Activated T-cell treated with anti-CD3 and anti-CD28 coated beads, Interleukin-2, amount 50 U/mL, for 4 hours (primary cell): ENCODE data around the gene KLK15. TPM values are rescaled to one million over a fixed set of nuclear protein-coding genes. Genes with fewer than 3 reads are reported as not detected.

Source experiments
- ATAC-seq, 2 donors: fragments of 200-7000 bp; cut with Tn5 transposase; one replicate each; pipeline ENCODE4 v1.10.0; 2021
- DNase-seq: peaks from one replicate; pipeline ENCODE4 v3.0.0-alpha.2; 2020
- H3K27me3 Mint-ChIP-seq: one replicate; pipeline ENCODE4 v1.8.0; 2021; ENCODE audit warnings: low read depth, mixed read lengths
- H3K36me3 Mint-ChIP-seq: one replicate; pipeline ENCODE4 v1.8.0; 2022; ENCODE audit warnings: mixed read lengths; ENCODE audit not compliant: insufficient read depth
- H3K4me1 Mint-ChIP-seq: one replicate; pipeline ENCODE4 v1.8.0; 2021; ENCODE audit warnings: low read depth, mixed read lengths
- H3K4me3 Mint-ChIP-seq: one replicate; pipeline ENCODE4 v1.8.0; 2021; ENCODE audit warnings: mild to moderate bottlenecking, moderate library complexity, mixed read lengths
- H3K9me3 Mint-ChIP-seq: one replicate; pipeline ENCODE4 v1.8.0; 2021; ENCODE audit warnings: mixed read lengths
- total RNA-seq, 3 donors: library from RNA; stranded (reverse); gene quantifications; one replicate each; pipeline ENCODE4 v1.2.1, GENCODE V29; 2021

The KLK15 gene
- total RNA-seq, 3 donors from 2014 or later: not detected

GRCh38 chr19:50835785-50836542 lies 2.6 kb upstream of the KLK15 start:
- Mint-ChIP-seq H3K36me3 (no peaks in the 10 kb centered on the region), H3K4me3 (peak overlapping the region; percentile 79), H3K9me3 (no peaks in the 10 kb centered on the region), H3K27me3 (peaks cover 59% of the 10 kb centered on the region), H3K4me1 (peaks cover 9% of the 10 kb centered on the region)
- ATAC-seq (peak; percentile 91 to 93), DNase-seq (peak; percentile 55)

GRCh38 chr19:50835103-50835784 lies 1.9 kb upstream of the KLK15 start:
- peaks cover 60% of the 10 kb centered on the region for H3K27me3 Mint-ChIP-seq
- peaks cover 9% of the 10 kb centered on the region for H3K4me1 Mint-ChIP-seq
- ATAC-seq: peak in 1 of 2 donors; percentile 19

GRCh38 chr19:50833802-50834167 lies 411 bp upstream of the KLK15 start:
- ATAC-seq (no peak), DNase-seq (no peak)
- H3K27me3 Mint-ChIP-seq: peaks cover 59% of the 10 kb centered on the region
- H3K9me3 Mint-ChIP-seq: no peaks in the 10 kb centered on the region
- H3K4me3 Mint-ChIP-seq: no peak overlapping the region
- peaks cover 9% of the 10 kb centered on the region for H3K4me1 Mint-ChIP-seq
- no peaks in the 10 kb centered on the region for H3K36me3 Mint-ChIP-seq

More at GRCh38 chr19:50835103-50835784, 1.9 kb upstream of the KLK15 start:
- no peak for DNase-seq
- Mint-ChIP-seq H3K36me3 (no peaks in the 10 kb centered on the region), H3K4me3 (peak overlapping the region; percentile 79), H3K9me3 (no peaks in the 10 kb centered on the region)

GRCh38 chr19:50832666-50833065 lies 708 bp downstream of the KLK15 start:
- Mint-ChIP-seq H3K4me1 (peaks cover 9% of the 10 kb centered on the region), H3K36me3 (no peaks in the 10 kb centered on the region), H3K27me3 (peaks cover 58% of the 10 kb centered on the region), H3K4me3 (no peak overlapping the region), H3K9me3 (no peaks in the 10 kb centered on the region)
- ATAC-seq (no peak), DNase-seq (no peak)

- Mint-ChIP-seq H3K9me3 (no peaks in the 10 kb centered on the region), H3K4me3 (no peak overlapping the region), H3K27me3 (peaks cover 55% of the 10 kb centered on the region), H3K36me3 (no peaks in the 10 kb centered on the region), H3K4me1 (peaks cover 4% of the 10 kb centered on the region)
- no peak for DNase-seq
- ATAC-seq: no peak
Observed at GRCh38 chr19:50831026-50831396, 2.4 kb downstream of the KLK15 start.

- Mint-ChIP-seq H3K36me3 (no peaks in the 10 kb centered on the region), H3K27me3 (peaks cover 55% of the 10 kb centered on the region), H3K4me1 (peaks cover 4% of the 10 kb centered on the region), H3K9me3 (no peaks in the 10 kb centered on the region), H3K4me3 (no peak overlapping the region)
- ATAC-seq (no peak), DNase-seq (no peak)
Observed at GRCh38 chr19:50830266-50831025, 2.9 kb downstream of the KLK15 start.

GRCh38 chr19:50829801-50830200 lies 3.6 kb downstream of the KLK15 start:
- Mint-ChIP-seq H3K36me3 (no peaks in the 10 kb centered on the region), H3K27me3 (peaks cover 52% of the 10 kb centered on the region), H3K9me3 (no peaks in the 10 kb centered on the region), H3K4me1 (no peaks in the 10 kb centered on the region), H3K4me3 (no peak overlapping the region)
- DNase-seq (no peak), ATAC-seq (no peak)

- H3K9me3 Mint-ChIP-seq: no peaks in the 10 kb centered on the region
- no peaks in the 10 kb centered on the region for H3K4me1 Mint-ChIP-seq
- peaks cover 47% of the 10 kb centered on the region for H3K27me3 Mint-ChIP-seq
- no peaks in the 10 kb centered on the region for H3K36me3 Mint-ChIP-seq
- DNase-seq (no peak), ATAC-seq (no peak)
- no peak overlapping the region for H3K4me3 Mint-ChIP-seq
Observed at GRCh38 chr19:50827476-50827875, 5.9 kb downstream of the KLK15 start.

- no peaks in the 10 kb centered on the region for H3K9me3 Mint-ChIP-seq
- no peak for ATAC-seq
- H3K27me3 Mint-ChIP-seq: peaks cover 49% of the 10 kb centered on the region
- H3K36me3 Mint-ChIP-seq: no peaks in the 10 kb centered on the region
- H3K4me3 Mint-ChIP-seq: no peak overlapping the region
- no peak for DNase-seq
- no peaks in the 10 kb centered on the region for H3K4me1 Mint-ChIP-seq
Observed at GRCh38 chr19:50826492-50827240, 6.7 kb downstream of the KLK15 start.

- DNase-seq: no peak
- Mint-ChIP-seq H3K36me3 (no peaks in the 10 kb centered on the region), H3K4me1 (peaks cover 19% of the 10 kb centered on the region), H3K4me3 (no peak within 1 kb of the TSS), H3K9me3 (no peaks in the 10 kb centered on the region), H3K27me3 (peaks cover 65% of the 10 kb centered on the region)
- no peak for ATAC-seq
Observed at GRCh38 chr19:50823389-50824042, 9.9 kb downstream of the KLK15 start, which contains the start of gene KLK1. TSS of gene KLK1 (minus strand) at chr19:50823787. CDS start at chr19:50823748, 39 bp downstream.

GRCh38 chr19:50822661-50823208 lies 10.6 kb downstream of the KLK15 start:
- DNase-seq: no peak
- Mint-ChIP-seq H3K9me3 (no peaks in the 10 kb centered on the region), H3K27me3 (peaks cover 63% of the 10 kb centered on the region), H3K4me3 (no peak overlapping the region), H3K4me1 (peaks cover 24% of the 10 kb centered on the region), H3K36me3 (no peaks in the 10 kb centered on the region)
- ATAC-seq: no peak

GRCh38 chr19:50821622-50822021 lies 11.8 kb downstream of the KLK15 start:
- Mint-ChIP-seq H3K4me3 (no peak overlapping the region), H3K27me3 (peaks cover 65% of the 10 kb centered on the region), H3K9me3 (no peaks in the 10 kb centered on the region), H3K4me1 (peaks cover 33% of the 10 kb centered on the region), H3K36me3 (no peaks in the 10 kb centered on the region)
- DNase-seq (no peak), ATAC-seq (no peak)

GRCh38 chr19:50821248-50821612 lies 12.1 kb downstream of the KLK15 start:
- Mint-ChIP-seq H3K27me3 (peaks cover 66% of the 10 kb centered on the region), H3K36me3 (no peaks in the 10 kb centered on the region), H3K4me3 (no peak overlapping the region), H3K4me1 (peaks cover 36% of the 10 kb centered on the region), H3K9me3 (no peaks in the 10 kb centered on the region)
- no peak for DNase-seq
- no peak for ATAC-seq
